Left lobe of liver (tissue), 2 donors: ENCODE measurements around the gene SPRYD3. TPM values are rescaled to one million over a fixed set of nuclear protein-coding genes. Genes with fewer than 3 reads are reported as not detected.
"Not testable (repeated sequence)": the region's sequence is repeated elsewhere in the genome, so short reads cannot be mapped to it uniquely, and the experiment has no call there.

Experiments
- ATAC-seq: fragments of 200-7000 bp; cut with Tn5 transposase; one replicate; pipeline ENCODE4 v1.9.1; 2020; ENCODE audit warnings: mild to moderate bottlenecking, moderate library complexity
- DNase-seq: peaks from one replicate; pipeline ENCODE4 v3.0.0-alpha.2; 2020; ENCODE audit warnings: low spot score
- total RNA-seq: library from RNA; stranded (reverse); gene quantifications from one replicate; pipeline ENCODE4 v1.2.1, GENCODE V29; 2021
- donor health status: DM: no; HTN: no; CAD: no; lungs with moderate emphysema.
- donor health status: DM: no; HTN: yes; CAD: no.

Gene SPRYD3
- total RNA-seq, 1 donor from 2014 or later: 16.2 TPM

DNA sequence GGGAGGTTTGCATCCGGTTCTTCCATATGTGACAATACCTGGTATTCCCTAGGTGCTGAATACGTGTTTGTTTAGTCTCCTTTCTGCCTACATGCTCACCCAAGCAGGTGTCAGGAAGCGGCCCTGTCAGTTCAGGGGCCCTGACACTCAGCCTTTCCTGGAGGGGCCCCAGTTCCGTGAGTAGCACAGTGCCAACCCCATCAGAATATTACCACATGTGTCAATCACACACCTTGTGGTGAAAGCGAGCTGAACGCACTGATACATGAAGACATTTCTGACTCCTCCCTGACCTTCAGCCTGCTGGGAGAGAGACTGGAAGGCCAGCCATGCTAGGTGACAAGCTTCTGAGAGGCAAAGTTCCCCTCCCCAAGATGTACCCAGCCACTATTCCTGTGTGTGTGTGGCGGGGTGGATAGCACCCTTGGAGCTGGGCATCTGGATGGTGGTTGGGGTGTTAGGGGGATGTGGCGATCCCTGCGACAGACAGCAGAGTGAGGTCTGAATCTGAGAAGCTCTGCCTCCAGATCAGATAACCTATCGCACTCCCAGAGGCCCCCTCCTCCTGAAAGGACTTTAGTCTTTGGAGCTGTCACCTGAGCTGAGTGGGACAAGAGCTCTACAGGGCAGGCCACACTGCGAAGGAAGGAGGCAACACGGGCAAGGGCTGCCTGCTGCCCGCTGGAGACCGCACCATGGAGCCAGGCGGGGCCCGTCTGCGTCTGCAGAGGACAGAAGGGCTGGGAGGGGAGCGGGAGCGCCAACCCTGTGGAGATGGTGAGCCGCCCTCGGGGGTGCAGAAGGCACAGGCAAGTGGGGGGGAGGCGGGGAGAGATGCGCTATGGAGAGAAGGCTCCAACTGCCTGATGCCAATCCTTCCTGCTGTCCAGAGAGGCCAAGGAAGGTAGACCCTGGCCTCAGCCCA is 24.0 kb upstream of the SPRYD3 start, which contains the start of gene SOAT2:
SOAT2 (plus strand) TSS at position 604 of the 925 bp plus-strand sequence; CDS start at position 696, 92 bp downstream.
- DNase-seq (no peak), ATAC-seq (peak; percentile 50)

DNA sequence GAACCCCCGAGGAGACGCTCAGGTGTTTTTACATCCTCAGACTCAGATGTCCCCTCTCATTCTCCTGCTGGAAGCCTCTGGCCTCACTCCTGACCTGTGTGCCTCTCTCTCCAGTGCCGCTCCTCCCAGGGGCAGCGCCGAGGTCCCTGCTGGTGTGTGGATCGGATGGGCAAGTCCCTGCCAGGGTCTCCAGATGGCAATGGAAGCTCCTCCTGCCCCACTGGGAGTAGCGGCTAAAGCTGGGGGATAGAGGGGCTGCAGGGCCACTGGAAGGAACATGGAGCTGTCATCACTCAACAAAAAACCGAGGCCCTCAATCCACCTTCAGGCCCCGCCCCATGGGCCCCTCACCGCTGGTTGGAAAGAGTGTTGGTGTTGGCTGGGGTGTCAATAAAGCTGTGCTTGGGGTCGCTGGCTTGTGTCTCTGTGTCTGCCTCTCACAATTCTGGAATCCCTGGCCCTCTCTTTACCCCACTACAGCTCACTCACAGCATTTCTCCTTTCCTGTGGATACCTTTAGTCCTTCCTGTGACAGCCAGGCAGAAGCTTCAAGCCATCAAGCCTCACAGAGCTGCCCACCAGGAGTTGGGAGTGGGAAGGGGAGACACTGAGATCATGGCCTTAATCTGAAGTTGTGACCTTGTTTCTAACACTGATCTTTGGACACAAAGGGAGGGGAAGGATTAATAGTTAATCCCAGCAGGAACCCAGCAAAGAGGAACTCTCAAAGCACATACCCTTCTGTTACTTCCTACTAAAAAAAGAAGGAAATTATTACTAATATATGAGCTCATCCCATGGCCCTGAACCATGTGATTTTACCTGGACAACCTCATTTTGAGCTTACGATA is 23.0 kb upstream of the SPRYD3 start:
- ATAC-seq (peak; percentile 65), DNase-seq (no peak)

DNA sequence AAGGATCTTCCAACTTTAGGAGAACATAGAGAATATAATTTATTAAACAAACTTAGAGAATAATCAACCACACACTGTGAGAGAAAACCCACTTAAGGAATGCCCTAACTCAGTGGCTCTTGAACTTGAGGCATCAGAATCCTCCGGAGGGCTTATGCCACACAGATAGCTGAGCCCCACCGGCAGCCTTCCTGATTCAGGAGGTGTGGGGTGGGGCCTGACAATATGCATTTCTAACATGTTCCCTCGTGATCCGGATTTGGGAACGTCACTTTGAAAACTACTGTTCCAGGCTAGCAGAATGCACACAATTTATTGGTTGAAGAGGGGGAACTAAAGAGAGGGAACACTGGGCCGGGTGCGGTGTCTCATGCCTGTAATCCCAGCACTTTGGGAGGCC is 22.1 kb upstream of the SPRYD3 start:
- no peak for ATAC-seq
- no peak for DNase-seq

DNA sequence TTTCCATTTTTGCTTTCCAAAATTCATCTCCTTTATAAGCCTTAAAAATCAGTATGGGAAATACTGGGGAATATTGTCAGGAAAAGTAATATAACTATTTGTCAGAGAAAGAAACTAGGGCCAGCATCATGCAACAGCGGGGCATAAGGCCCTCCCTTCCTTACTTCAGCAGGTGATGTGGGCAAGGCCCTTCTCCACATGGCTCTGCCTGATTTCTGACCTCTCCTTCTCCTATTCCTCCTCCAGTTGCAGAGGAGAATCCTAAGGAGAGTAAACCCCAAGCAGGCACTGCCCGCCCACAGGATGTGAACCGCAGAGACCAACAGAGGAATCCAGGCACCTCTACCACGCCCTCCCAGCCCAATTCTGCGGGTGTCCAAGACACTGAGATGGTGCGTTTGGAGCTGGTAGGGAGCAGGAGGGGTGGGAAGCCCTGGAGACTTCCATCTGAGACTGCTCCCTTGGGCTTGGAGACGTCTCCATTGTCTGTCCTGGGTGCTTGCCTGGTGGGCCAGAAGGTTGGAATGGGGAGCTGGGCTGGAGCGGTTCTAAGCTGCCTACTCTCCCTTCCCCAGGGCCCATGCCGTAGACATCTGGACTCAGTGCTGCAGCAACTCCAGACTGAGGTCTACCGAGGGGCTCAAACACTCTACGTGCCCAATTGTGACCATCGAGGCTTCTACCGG is 21.4 kb upstream of the SPRYD3 start:
- no peak for DNase-seq
- no peak for ATAC-seq

DNA sequence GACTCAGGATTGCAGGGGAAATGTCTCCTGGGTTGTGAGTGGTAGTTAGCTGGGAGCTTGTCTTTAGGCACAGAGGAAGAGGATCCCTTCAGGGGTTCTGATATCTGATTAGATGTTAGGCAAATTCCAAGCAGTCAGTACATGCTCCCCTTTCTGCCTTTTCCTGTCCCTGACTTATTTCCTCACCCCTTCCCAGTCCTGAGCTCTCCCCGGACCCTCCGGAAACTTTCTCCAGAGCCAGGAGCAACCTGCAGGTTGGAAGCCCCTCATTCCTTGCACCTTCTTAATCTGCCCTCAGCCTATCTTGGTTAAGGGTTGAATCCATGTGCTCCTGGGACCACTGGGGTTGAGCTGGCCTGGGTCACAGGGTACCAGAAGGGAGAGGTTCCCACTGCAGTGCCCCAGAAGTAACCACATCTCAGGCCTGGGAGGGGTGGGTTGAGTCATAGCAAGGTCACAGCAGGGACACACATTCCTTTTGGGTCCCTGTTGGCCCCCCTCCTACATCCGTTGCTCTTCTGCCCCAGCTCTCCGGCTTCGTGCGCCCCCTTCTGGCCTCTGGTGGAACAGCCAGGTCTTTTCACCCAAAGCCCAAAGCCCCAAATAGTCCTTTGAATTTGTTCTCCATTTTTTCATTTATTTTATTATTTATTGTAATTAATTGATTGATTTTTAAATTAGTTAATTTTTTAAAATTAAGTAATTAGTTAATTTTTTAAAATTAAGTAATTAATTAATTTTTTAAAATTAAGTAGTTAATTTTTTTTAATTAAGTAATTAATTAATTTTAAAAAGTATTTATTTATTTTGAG is 20.1 kb upstream of the SPRYD3 start:
- ATAC-seq (peak; percentile 67), DNase-seq (peak; percentile 79)

DNA sequence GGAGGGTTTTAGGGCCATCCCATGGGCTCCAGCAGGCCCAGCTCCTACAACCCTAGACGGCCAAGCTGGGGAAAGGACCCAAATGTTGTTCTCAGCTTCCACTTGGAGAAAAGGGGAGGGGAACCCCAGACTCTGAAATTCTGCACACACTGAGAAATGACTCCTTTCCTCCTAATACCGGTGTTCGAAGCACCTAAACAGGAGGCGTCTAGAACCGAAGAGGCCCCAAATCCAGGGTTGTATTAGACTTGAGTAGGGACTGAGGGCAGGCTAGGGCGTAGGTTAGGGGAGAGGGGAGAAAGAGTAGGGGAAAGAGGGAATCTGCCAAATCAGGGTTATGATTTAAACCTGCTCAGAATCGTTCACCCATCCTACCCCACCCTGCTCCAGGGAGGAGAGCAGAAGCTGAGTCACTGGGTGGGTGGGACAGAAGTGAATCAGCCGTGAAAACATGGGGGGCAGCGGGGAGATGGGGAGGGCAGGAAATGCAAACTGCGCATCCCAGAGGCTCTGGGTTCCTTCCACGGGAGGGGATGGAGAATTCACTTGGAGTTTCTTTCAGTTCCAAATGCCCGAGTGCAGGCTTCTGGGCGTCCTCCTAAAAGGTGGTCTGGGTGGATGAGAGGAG is 19.3 kb upstream of the SPRYD3 start:
- ATAC-seq: no peak
- peak; percentile 32 for DNase-seq

DNA sequence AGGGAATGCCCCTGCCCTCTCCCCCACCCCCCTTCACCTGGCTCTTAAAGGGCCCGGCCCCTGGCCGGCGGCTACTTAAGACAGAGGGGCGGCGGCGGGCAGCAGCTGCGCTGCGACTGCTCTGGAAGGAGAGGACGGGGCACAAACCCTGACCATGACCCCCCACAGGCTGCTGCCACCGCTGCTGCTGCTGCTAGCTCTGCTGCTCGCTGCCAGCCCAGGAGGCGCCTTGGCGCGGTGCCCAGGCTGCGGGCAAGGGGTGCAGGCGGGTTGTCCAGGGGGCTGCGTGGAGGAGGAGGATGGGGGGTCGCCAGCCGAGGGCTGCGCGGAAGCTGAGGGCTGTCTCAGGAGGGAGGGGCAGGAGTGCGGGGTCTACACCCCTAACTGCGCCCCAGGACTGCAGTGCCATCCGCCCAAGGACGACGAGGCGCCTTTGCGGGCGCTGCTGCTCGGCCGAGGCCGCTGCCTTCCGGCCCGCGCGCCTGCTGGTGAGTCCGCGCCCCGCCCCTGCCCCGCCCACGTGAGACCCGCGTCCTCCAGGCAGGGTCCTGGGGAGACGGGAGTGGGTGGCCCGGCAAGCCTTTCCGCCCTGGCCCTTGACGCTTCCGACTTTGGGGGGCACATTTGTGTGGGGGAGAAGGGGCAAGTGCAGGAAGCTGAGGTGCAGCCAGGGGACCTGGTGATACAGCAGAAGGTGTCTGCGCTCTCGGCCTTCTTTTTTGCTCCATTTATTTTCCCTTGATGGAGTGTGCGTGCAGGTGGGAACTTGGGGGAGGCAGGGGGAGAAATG is 18.6 kb upstream of the SPRYD3 start, which contains the start of gene IGFBP6:
IGFBP6 (plus strand) TSS at position 104 of the 790 bp plus-strand sequence; CDS start at position 155, 51 bp downstream.
- DNase-seq: peak; percentile 65
- ATAC-seq: peak; percentile 61

DNA sequence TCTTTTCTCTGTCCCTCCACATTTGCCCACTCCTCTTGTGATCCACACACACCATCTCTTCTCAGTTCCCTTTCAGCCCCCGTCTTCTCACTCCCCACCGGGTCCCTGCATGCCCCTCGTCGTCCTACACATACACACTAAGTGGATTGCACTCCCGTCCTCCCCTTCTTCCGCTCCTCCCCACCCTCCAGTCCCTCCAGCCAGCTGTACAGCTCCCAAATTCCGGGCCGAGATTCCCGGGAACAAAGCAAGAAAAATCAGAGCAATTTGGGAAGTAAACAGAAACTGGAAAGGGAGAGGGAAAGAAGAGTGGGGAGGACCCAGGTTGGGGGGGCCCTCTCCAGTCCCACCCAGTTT is 18.0 kb upstream of the SPRYD3 start:
- ATAC-seq (peak; percentile 9), DNase-seq (peak; percentile 44)

DNA sequence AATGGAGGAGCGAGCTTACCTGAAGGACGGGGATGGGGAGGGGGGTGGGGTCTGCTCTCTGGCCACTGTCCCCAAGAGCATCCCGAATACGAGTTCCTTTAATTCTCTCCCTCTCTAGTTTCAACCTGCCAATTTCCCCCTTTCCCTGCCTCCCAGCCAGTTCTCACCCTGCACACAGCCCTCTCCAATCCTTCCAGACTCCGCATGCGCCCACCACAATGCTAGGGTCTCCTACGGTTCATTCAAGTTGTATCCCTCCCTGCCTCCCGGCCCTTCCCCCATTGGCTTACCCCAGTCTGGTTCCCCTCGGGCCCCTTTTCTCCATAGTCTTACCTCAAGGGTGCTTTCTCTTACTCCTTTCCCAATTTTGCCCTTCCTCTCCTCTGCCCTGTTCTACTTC is 17.6 kb upstream of the SPRYD3 start:
- no peak for ATAC-seq
- DNase-seq: peak; percentile 41

DNA sequence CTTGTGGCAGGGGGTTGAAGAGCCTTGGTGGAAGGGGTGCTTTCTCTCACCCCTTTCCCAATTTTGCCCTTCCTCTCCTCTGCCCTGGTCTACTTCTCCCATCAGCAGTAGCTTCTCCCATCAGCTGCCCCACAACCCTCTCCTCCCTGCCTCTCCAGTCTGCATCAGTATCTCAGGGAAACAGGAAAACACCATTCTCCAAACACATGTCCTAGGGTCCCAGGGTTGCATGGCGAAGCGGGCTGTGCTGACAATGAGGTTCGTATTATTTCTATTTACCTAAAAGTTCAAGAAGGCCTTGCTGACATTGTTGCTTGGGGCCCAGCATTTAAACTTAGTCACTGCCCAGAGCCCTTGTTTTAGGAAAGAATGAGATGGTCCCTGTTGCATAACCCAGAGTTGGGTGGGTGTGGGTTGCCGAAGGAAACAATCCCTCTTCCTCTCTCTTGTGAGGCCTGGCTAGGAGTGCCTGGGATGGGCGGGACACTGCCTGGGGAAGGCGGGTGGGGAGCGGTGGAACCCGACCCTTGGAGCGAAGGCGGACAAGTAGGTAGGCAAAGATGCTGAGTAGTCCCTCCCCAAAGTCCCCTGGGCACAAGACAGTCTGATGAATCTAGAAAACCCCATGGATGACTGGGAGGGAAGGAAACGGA is 17.0 kb upstream of the SPRYD3 start:
- no peak for ATAC-seq
- DNase-seq: peak; percentile 46

DNA sequence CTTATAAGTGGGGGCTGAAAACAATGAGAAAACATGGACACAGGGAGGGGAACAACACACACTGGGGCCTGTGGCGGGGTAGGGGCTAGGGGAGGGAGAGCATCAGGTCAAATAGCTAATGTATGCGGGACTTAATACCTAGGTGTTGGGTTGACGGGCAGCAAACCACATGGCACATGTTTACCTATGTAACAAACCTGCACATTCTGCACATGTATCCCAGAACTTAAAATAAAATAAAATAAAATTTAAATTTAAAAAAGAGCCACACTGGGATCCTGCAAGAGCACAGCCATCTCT is 16.4 kb upstream of the SPRYD3 start:
- DNase-seq: peak; percentile 27
- ATAC-seq: not testable (repeated sequence)

DNA sequence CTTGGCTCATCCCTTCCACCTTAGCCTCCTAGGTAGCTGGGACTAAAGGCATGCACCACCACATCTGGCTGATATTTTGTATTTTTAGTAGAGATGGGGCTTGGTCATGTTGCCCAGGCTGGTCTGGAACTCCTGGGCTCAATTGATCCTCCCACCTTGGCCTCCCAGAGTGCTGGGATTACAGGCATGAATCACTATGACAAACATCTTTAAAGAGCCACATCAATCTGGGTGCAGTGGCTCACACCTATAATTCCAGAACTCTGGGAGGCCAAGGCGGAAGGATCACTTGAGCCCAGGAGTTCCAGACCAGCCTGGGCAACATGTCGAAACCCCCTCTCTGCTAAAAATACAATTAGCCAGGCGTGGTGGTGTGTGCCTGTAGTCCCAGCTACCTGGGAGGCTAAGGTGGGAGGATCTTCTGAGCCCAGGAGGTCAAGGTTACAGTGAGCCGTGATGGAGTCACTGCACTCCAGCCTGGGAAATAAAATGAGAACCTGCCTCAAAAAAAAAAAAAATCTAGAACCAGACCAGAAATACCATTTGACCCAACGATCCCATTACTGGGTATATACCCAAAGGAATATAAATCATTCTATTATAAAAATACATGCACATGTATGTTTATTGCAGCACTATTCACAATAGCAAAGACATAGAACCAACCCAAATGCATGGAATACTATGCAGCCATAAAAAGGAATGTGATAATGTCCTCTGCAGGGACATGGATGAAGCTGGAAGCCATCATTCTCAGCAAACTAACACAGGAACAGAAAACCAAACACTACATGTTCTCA is 15.8 kb upstream of the SPRYD3 start:
- peak; percentile 22 for DNase-seq
- ATAC-seq: not testable (repeated sequence)

DNA sequence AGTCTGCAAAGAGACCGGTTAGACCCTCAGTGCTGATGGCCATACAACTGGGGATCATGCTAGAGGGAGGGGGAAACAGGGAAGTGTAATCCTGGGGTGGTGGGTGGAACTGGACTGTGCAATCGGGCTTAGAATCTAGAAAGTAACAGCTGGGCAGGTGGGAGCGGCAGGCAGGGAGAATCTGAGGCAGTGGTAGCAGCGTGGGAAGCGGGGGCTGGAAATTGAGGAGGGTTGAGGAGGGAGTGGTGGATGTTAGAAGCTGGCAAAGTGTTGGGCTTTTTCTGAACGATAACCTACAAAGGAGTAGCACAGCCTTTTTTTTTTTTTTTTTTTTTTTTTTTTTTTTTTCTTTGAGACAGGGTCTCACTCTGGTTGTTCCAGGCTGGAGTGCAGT is 15.2 kb upstream of the SPRYD3 start:
- ATAC-seq: no peak
- peak; percentile 27 for DNase-seq

DNA sequence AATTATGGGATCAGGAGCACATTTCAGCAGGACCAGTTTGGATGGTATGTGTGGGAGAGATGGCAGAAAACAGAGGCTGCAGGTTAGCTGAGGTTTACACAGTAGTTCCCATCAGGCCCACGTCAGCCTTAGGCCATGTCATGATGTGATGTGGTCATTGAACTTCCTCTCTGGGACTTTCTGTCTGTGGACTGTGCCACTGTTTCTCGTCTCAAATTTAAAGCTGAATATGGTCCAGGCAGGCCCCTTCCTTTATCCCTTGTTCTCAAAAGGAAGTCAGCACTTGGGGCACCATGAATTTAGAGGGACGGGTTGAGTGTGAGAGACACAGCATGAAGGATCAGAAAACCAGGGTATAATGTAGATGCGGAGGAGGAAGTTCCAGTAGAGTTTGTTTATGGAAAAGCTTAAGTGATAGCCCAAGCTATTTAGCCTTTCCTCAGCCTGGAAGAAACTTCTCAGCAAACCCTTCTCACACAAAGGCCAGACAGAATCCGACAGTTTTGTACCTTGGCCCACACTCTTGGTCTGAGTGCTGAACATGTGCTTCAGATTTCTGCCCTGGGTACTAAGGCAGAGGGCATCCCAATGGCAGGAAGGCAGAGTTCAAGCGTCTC is 14.7 kb upstream of the SPRYD3 start:
- peak; percentile 35 for ATAC-seq
- DNase-seq: peak; percentile 42

DNA sequence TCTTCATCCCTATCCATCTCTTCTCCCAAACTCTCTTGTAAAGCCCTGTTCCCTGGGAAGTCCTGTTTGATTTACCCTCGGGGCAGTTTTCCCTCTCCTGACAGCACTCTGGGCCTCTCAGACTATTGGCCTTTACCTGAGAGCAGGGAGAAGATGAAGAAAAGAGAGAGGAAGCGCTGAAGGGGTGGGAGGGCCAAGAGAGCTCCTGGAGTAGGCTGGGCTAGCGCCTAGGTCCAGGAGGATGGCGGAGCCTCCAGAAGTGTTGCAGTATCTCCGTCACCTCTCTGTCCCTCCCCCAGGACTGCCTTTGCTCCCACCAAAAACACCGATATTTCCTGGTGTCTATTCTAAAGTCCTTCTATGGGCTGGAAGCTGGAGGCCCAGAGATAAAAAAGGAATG is 12.6 kb upstream of the SPRYD3 start:
- no peak for ATAC-seq

DNA sequence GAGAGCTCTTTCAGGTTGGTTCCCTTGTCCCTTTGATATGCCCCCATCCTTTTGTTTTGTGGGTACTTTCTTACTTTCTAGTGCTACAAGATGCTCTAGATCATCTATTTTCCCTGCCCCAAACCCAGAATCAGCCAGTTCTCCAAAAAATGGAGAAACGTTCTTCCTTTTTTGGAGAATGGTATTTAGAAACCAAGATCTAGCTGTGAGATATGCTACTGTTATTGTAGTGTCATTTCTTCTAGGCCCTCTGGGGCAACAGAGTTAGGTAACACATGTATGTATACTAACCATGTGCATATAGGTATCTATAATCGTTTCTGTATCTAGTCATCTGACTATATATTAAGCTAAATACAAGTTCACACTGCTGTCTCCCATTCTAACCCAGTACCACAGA is 11.4 kb upstream of the SPRYD3 start:
- DNase-seq: no peak

More for the DNA sequence above, 12.6 kb upstream of the SPRYD3 start:
- no peak for DNase-seq

DNA sequence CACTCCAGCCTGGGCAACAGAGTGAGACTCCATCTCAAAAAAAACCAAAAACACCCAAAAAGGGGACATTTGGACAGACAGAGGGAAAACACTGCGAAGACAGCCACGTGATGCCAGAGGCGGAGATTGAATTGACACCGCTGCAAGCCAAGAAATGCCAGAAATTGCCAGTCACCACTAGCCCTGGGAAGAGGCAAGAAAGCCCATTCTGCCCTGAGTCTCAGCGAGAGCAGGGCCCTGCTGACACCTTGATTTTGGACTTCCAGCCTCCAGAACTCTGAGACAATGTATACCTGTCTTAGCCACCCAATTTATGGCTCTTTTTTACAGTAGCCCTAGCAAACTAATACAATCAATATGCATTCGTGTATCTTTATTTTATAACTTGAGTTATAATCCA is 10.9 kb upstream of the SPRYD3 start:
- DNase-seq (no peak), ATAC-seq (no peak)

More for the DNA sequence above, 11.4 kb upstream of the SPRYD3 start:
- ATAC-seq: no peak
